Right ventricle myocardium superior (tissue), 1 donor: Measurements from ENCODE around the gene PRPF6. TPM values are rescaled to one million over a fixed set of nuclear protein-coding genes. Genes with fewer than 3 reads are reported as not detected.

Source experiments
- ATAC-seq: fragments of 200-7000 bp; cut with Tn5 transposase; one replicate; pipeline ENCODE4 v1.9.1; 2020; ENCODE audit warnings: mild to moderate bottlenecking; ENCODE audit not compliant: poor library complexity
- DNase-seq: peaks from one replicate; pipeline ENCODE4 v3.0.0-alpha.2; 2020
- intact Hi-C: fragments of 100-400 bp; cut with DNase I; formaldehyde crosslinking; loops from one replicate; pipeline ENCODE4 v1.11.2; 2022
- total RNA-seq: library from RNA; stranded (reverse); fragmentation: NEBNext Ultra II Directional; extraction: Animal tissue kit (Norgen Biotek cat#: 25700); gene quantifications from one replicate; pipeline ENCODE4 v1.2.1, GENCODE V29; 2021
- donor health status: DM: no; HTN: yes; CAD: no; lungs with severe emphysema.

Gene PRPF6
- total RNA-seq, 1 donor from 2014 or later, result 45.3 TPM

- ATAC-seq (no peak), DNase-seq (no peak)
- intact Hi-C loops, result loop anchor here (5.0 kb wide), 1 partner anchor 82 kb away; the partner anchor contains the start of gene PRPF6
These were observed 83.3 kb downstream of the PRPF6 start for GRCh38 chr20:64064145-64064698.

GRCh38 chr20:64065062-64065973 is 84.4 kb downstream of the PRPF6 start:
- no peak for DNase-seq
- ATAC-seq, result no peak
- intact Hi-C loops, result no loop called here

- ATAC-seq (no peak), DNase-seq (no peak)
- intact Hi-C loops, result no loop called here
These were observed 85.0 kb downstream of the PRPF6 start for GRCh38 chr20:64065974-64066343.

GRCh38 chr20:64067005-64067632 is 86.2 kb downstream of the PRPF6 start:
- DNase-seq (no peak), ATAC-seq (no peak)
- intact Hi-C loops, result no loop called here

- intact Hi-C loops, result no loop called here
- ATAC-seq, result no peak
- no peak for DNase-seq
These were observed 86.9 kb downstream of the PRPF6 start for GRCh38 chr20:64067733-64068307.

- DNase-seq (no peak), ATAC-seq (no peak)
- intact Hi-C loops, result no loop called here
These were observed 87.7 kb downstream of the PRPF6 start for GRCh38 chr20:64068386-64069208.

GRCh38 chr20:64069209-64069613 is 88.3 kb downstream of the PRPF6 start:
- DNase-seq (no peak), ATAC-seq (no peak)
- intact Hi-C loops, result no loop called here

GRCh38 chr20:64069614-64070243 is 88.8 kb downstream of the PRPF6 start:
- intact Hi-C loops, result no loop called here
- DNase-seq, result no peak
- no peak for ATAC-seq

GRCh38 chr20:64070244-64070993 is 89.5 kb downstream of the PRPF6 start:
- intact Hi-C loops, result no loop called here
- ATAC-seq (no peak), DNase-seq (no peak)

- intact Hi-C loops, result no loop called here
- no peak for DNase-seq
- ATAC-seq, result no peak
These were observed 90.7 kb downstream of the PRPF6 start for GRCh38 chr20:64071341-64072332.

GRCh38 chr20:64072498-64073063 is 91.6 kb downstream of the PRPF6 start:
- DNase-seq, result no peak
- no peak for ATAC-seq
- intact Hi-C loops, result no loop called here

GRCh38 chr20:64073476-64074183 is 92.7 kb downstream of the PRPF6 start:
- DNase-seq, result no peak
- no peak for ATAC-seq

GRCh38 chr20:64074184-64074789 is 93.4 kb downstream of the PRPF6 start:
- ATAC-seq, result no peak
- intact Hi-C loops, result no loop called here
- DNase-seq, result no peak

More at GRCh38 chr20:64073476-64074183, 92.7 kb downstream of the PRPF6 start:
- intact Hi-C loops, result no loop called here

- intact Hi-C loops, result no loop called here
- DNase-seq, result no peak
- no peak for ATAC-seq
These were observed 94.0 kb downstream of the PRPF6 start for GRCh38 chr20:64074963-64075362.

GRCh38 chr20:64075556-64075955 is 94.6 kb downstream of the PRPF6 start:
- no peak for ATAC-seq
- intact Hi-C loops, result no loop called here
- no peak for DNase-seq
